HFFc6 (cell line): ENCODE measurements around the gene PNPLA5. TPM values are rescaled to one million over a fixed set of nuclear protein-coding genes. Genes with fewer than 3 reads are reported as not detected.

Source experiments
- DNase-seq: peaks from one replicate; pipeline ENCODE4 v3.0.0-alpha.2; 2018
- H3K27ac Mint-ChIP-seq: 2 replicates; pipeline ENCODE4 v1.8.0; 2020; ENCODE audit warnings: mild to moderate bottlenecking, mixed read lengths
- H3K27me3 Mint-ChIP-seq: 2 replicates; pipeline ENCODE4 v1.8.0; 2021; ENCODE audit warnings: mild to moderate bottlenecking, moderate library complexity, mixed read lengths; ENCODE audit not compliant: insufficient read depth
- H3K36me3 Mint-ChIP-seq: 2 replicates; pipeline ENCODE4 v1.8.0; 2021; ENCODE audit warnings: low read depth, mixed read lengths
- H3K4me1 Mint-ChIP-seq: 2 replicates; pipeline ENCODE4 v1.8.0; 2020; ENCODE audit warnings: low read depth, mixed read lengths
- H3K4me3 Mint-ChIP-seq: 2 replicates; pipeline ENCODE4 v1.8.0; 2020; ENCODE audit warnings: mild to moderate bottlenecking, moderate library complexity, mixed read lengths
- H3K9me3 Mint-ChIP-seq: 2 replicates; pipeline ENCODE4 v1.8.0; 2020; ENCODE audit warnings: mild to moderate bottlenecking, mixed read lengths
- total RNA-seq, 6 experiments: library from RNA; stranded (reverse); fragmentation: NEBNext Ultra II Directional; extraction: Animal tissue kit (Norgen Biotek cat#: 25700); gene quantifications; 2 replicates in 1 of 6; 3 replicates in 5 of 6; pipeline ENCODE4 v1.2.3, GENCODE V29; 2021
- TF ChIP-seq, protein P1 (sequence below): fragments of 200-600 bp; sonication (generic); IDR thresholded peaks from 2 replicates; pipeline ENCODE4 v1.5.0; 2021; ENCODE audit warnings: antibody characterized with exemption, mild to moderate bottlenecking

The PNPLA5 gene
- total RNA-seq, 6 experiments from 2014 or later = not detected

DNA sequence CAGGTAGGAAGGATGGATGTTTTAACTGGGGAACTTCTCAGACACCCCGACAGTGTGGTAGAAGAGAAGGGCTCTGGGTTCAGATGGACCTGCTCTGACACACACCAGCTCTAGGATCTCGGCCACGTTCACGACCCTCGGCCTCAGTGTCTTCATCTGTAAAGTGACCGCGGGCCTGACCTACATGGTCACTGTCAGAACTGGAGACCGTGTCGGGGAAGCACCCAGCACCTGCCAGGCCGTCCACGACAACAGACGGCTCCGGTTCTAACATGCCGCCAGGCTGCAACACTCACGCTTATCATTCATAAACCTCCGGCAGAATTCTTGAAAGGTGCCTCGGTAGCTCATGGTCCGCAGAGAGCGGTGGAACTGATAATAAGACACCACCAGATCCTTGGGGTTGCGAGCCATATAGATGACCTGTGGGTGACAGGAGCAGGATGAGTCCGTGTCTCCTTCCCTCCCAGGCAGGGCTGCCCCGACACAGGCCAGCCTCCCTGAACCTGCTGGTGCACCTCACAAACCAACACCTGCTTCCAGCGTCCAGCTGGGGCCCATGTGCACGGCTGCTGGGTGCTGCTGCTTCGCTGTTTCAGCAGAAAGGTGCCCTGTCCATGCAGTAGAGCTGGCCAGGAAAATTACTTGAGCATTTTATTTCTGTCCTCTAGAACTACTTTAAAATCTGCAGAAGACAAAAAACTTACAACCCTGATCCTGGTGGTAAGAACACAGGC is 53.1 kb downstream of the PNPLA5 start:
- no peaks in the 10 kb centered on the region for H3K36me3 Mint-ChIP-seq
- TF ChIP-seq, protein P1, sequence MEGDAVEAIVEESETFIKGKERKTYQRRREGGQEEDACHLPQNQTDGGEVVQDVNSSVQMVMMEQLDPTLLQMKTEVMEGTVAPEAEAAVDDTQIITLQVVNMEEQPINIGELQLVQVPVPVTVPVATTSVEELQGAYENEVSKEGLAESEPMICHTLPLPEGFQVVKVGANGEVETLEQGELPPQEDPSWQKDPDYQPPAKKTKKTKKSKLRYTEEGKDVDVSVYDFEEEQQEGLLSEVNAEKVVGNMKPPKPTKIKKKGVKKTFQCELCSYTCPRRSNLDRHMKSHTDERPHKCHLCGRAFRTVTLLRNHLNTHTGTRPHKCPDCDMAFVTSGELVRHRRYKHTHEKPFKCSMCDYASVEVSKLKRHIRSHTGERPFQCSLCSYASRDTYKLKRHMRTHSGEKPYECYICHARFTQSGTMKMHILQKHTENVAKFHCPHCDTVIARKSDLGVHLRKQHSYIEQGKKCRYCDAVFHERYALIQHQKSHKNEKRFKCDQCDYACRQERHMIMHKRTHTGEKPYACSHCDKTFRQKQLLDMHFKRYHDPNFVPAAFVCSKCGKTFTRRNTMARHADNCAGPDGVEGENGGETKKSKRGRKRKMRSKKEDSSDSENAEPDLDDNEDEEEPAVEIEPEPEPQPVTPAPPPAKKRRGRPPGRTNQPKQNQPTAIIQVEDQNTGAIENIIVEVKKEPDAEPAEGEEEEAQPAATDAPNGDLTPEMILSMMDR = no peak
- DNase-seq = no peak
- no peak overlapping the region for H3K4me3 Mint-ChIP-seq
- no peaks in the 10 kb centered on the region for H3K4me1 Mint-ChIP-seq
- no peaks in the 10 kb centered on the region for H3K9me3 Mint-ChIP-seq
- peaks cover 47% of the 10 kb centered on the region for H3K27me3 Mint-ChIP-seq
- H3K27ac Mint-ChIP-seq = no peak overlapping the region

DNA sequence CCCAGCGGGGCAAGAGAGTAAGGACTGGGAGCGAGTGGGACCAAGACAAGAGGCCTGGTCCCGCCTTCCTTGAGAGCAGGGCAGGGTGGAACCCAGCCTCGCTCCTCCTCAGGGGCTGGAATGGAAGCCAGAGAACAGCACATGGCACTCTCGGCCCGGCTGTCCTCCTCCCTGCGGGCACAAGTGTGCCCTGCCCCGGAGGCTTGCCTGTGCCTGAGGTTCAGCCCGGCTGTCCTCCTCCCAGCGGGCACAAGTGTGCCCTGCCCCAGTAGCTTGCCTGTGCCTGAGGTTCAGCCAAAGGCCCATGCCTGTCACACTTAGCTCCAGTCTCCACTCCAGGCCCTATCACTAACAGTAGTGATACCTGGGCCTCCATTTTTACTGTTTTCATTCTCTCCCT is 53.7 kb downstream of the PNPLA5 start:
- H3K9me3 Mint-ChIP-seq = no peaks in the 10 kb centered on the region
- no peak overlapping the region for H3K4me3 Mint-ChIP-seq
- peaks cover 41% of the 10 kb centered on the region for H3K27me3 Mint-ChIP-seq
- TF ChIP-seq, protein P1 = no peak
- no peaks in the 10 kb centered on the region for H3K4me1 Mint-ChIP-seq
- no peak for DNase-seq
- no peaks in the 10 kb centered on the region for H3K36me3 Mint-ChIP-seq
- no peak overlapping the region for H3K27ac Mint-ChIP-seq

DNA sequence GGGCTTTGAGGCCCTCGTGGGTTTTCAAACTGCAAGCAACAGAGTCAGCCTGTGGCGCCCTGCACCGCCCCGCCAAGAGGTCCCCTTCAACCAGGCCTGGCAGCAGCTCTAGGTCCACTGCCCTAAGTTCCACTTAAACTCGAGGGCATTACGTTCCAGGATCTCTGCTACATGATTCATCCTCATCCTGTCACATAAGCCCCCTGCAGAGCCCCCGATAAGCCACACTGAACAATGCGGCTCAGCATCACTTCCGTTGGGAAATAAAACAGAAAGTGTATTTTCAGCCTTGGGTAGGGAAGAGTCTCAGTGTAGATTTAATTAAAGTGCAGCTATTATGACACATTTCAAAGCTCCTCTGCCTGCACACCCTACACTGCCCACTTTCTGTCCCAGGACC is 54.1 kb downstream of the PNPLA5 start:
- TF ChIP-seq, protein P1 = no peak
- Mint-ChIP-seq H3K4me3 (no peak overlapping the region), H3K9me3 (no peaks in the 10 kb centered on the region), H3K27me3 (peaks cover 39% of the 10 kb centered on the region), H3K4me1 (no peaks in the 10 kb centered on the region), H3K36me3 (no peaks in the 10 kb centered on the region), H3K27ac (no peak overlapping the region)
- DNase-seq = no peak

DNA sequence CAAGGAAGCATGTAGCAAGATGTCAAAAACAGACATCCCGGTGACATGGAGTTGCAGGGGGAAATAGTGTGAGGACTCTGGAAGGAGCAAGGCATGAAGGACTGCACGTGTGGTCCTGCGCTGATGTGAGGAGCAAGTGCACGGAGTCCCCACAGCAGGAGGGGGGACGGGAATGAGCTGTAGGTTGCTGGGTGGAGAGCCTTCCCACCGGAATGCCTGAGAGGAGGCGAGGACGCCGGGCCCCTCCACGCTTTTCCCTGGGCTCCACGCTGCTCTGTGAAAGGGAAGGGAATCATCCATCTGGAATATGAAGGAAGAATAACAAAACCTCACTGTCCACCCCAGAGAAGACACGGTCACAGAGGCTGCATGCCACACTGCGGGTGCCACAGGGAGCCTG is 56.1 kb downstream of the PNPLA5 start:
- Mint-ChIP-seq H3K4me1 (no peaks in the 10 kb centered on the region), H3K27me3 (peaks cover 38% of the 10 kb centered on the region), H3K9me3 (no peaks in the 10 kb centered on the region), H3K36me3 (no peaks in the 10 kb centered on the region), H3K4me3 (no peak overlapping the region), H3K27ac (no peak overlapping the region)
- no peak for DNase-seq
- TF ChIP-seq, protein P1 = no peak

DNA sequence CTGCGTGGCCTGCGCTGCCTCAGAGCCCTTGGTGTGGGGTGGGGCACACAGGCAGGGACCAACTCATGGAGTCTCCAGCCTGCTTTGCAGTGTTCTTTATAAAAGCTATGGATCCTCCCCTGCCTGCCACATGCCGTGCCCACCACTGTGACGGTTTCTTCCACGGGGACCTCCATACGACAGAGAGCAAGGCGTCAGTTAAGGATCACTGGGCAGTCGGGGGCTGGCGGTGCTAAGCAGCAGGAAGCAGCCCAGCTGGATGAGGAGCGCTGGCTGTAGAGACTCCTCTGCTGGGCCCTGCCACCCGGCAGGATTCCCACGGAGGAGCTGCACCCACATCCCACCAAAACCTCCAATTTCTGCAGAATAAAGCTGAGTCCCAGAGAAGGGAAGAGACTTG is 56.6 kb downstream of the PNPLA5 start:
- peaks cover 39% of the 10 kb centered on the region for H3K27me3 Mint-ChIP-seq
- DNase-seq = no peak
- H3K4me3 Mint-ChIP-seq = no peak overlapping the region
- no peaks in the 10 kb centered on the region for H3K9me3 Mint-ChIP-seq
- H3K4me1 Mint-ChIP-seq = peaks cover under 1% of the 10 kb centered on the region; the same call in 1 of the 2 replicates
- TF ChIP-seq, protein P1 = no peak
- no peak overlapping the region for H3K27ac Mint-ChIP-seq
- H3K36me3 Mint-ChIP-seq = no peaks in the 10 kb centered on the region
